Caco-2 (cell line): Measurements from ENCODE around the gene PHC3. TPM values are rescaled to one million over a fixed set of nuclear protein-coding genes. Genes with fewer than 3 reads are reported as not detected.

ENCODE experiments used
- BruUV-seq: library from RNA; stranded (reverse); fragments of 400-500 nt; replicated peaks from 2 replicates; lab custom pipeline; 2021; lab: Mats Ljungman, UMichigan
- CTCF ChIA-PET: fragments of 300-600 bp; sonication (Branson Sonifier 250); formaldehyde crosslinking; loops from one replicate; lab custom pipeline; 2022; ENCODE audit warnings: antibody characterized with exemption; lab: Charles Lee
- POLR2A ChIA-PET: fragments of 300-600 bp; sonication (Branson Sonifier 250); formaldehyde crosslinking; loops from one replicate; lab custom pipeline; 2022; ENCODE audit warnings: antibody characterized with exemption; lab: Charles Lee
- DNase-seq, 2 experiments: peaks; one replicate each; pipeline versions ENCODE4 v3.0.0 to v3.0.0-alpha.2; 2020 to 2022
- H3K27me3 ChIP-seq: replicated peaks from 2 replicates; pipeline ENCODE4 v1.6.0; 2011; ENCODE audit warnings: low read length; ENCODE audit not compliant: control insufficient read depth, insufficient read depth
- H3K36me3 ChIP-seq: 2 replicates; pipeline ENCODE4 v1.5.1; 2011; ENCODE audit warnings: low read length; ENCODE audit not compliant: control insufficient read depth, insufficient read depth
- H3K4me1 ChIP-seq: fragments of 250-450 bp; sonication (Bioruptor Pico); 2 replicates; pipeline ENCODE4 v1.5.1; 2020; ENCODE audit warnings: mild to moderate bottlenecking
- H3K4me3 ChIP-seq: 2 replicates; pipeline ENCODE4 v1.5.1; 2011; ENCODE audit warnings: low read depth, mild to moderate bottlenecking, control low read depth, low read length
- H3K9me3 ChIP-seq: fragments of 250-450 bp; sonication (Bioruptor Pico); 2 replicates; pipeline ENCODE4 v1.5.1; 2020; ENCODE audit warnings: mild to moderate bottlenecking, moderate library complexity
- H3K27ac Mint-ChIP-seq: one replicate; pipeline ENCODE4 v1.8.0; 2022; ENCODE audit warnings: mixed read lengths; ENCODE audit not compliant: unreplicated experiment
- H3K27me3 Mint-ChIP-seq: one replicate; pipeline ENCODE4 v1.8.0; 2022; ENCODE audit warnings: mixed read lengths; ENCODE audit not compliant: insufficient read depth, unreplicated experiment
- H3K36me3 Mint-ChIP-seq: one replicate; pipeline ENCODE4 v1.8.0; 2022; ENCODE audit warnings: mild to moderate bottlenecking, mixed read lengths; ENCODE audit not compliant: insufficient read depth, unreplicated experiment
- H3K4me1 Mint-ChIP-seq: one replicate; pipeline ENCODE4 v1.8.0; 2022; ENCODE audit warnings: low read depth, mixed read lengths; ENCODE audit not compliant: unreplicated experiment
- H3K4me3 Mint-ChIP-seq: one replicate; pipeline ENCODE4 v1.8.0; 2022; ENCODE audit warnings: mild to moderate bottlenecking, moderate library complexity, mixed read lengths; ENCODE audit not compliant: unreplicated experiment
- H3K9me3 Mint-ChIP-seq: one replicate; pipeline ENCODE4 v1.8.0; 2022; ENCODE audit warnings: mixed read lengths; ENCODE audit not compliant: unreplicated experiment
- intact Hi-C: fragments of 100-400 bp; cut with micrococcal nuclease; formaldehyde crosslinking; loops from one replicate; pipeline ENCODE4 v1.10.0; 2022; ENCODE audit not compliant: unreplicated experiment
- total RNA-seq: library from RNA; stranded (reverse); gene quantifications from 2 replicates; pipeline ENCODE4 v1.2.3, GENCODE V29; 2022
- TF ChIP-seq, protein P1 (sequence below), 2 experiments: fragments of 200-600 bp in 1 of 2; IDR thresholded peaks; 1 replicate in 1 of 2; 2 replicates in 1 of 2; pipeline versions ENCODE4 v1.5.1 to v1.8.0; 2011 to 2022; ENCODE audit warnings: antibody characterized with exemption in 1 of 2, control low read depth in 1 of 2, inconsistent platforms in 1 of 2, low read depth in 1 of 2, low read length in 1 of 2, mild to moderate bottlenecking in 1 of 2, moderate library complexity in 1 of 2; ENCODE audit not compliant: insufficient read depth in 1 of 2, severe bottlenecking in 1 of 2, unreplicated experiment in 1 of 2

The PHC3 gene
- total RNA-seq, 1 experiment from 2014 or later: 29.8 TPM

GRCh38 chr3:170221924-170222646, 40.6 kb upstream of the PHC3 start, which contains the start of gene PRKCI:
PRKCI (plus strand) TSS chr3:170222424; CDS start chr3:170222670, 246 bp downstream.
- peak within 1 kb of the TSS; percentile 91 for H3K4me3 ChIP-seq
- H3K36me3 Mint-ChIP-seq: peaks cover 6% of the 10 kb centered on the region
- H3K27ac Mint-ChIP-seq: peak within 1 kb of the TSS; percentile 99
- 0 out of 2 replicates have a peak, but pooled peaks cover 5% of the 10 kb centered on the region for H3K4me1 ChIP-seq
- H3K27me3 Mint-ChIP-seq: no peaks in the 10 kb centered on the region
- no peaks in the 10 kb centered on the region for H3K4me1 Mint-ChIP-seq
- no peaks in the 10 kb centered on the region for H3K36me3 ChIP-seq
- POLR2A ChIA-PET: interaction anchor here (0.6 kb wide), 1 partner anchor 647 kb away, joined by 3 read pairs; no protein-coding TSS in a partner anchor
- H3K9me3 ChIP-seq: peaks cover 5% of the 10 kb centered on the region; the same call in 1 of the 2 replicates
- peak within 1 kb of the TSS; percentile 88 for H3K4me3 Mint-ChIP-seq
- TSS peak; percentile 35 for BruUV-seq
- H3K27me3 ChIP-seq: no peaks in the 10 kb centered on the region
- CTCF ChIA-PET: interaction anchor here (0.6 kb wide), 1 partner anchor 177 kb away, joined by 4 read pairs; no protein-coding TSS in a partner anchor
- DNase-seq: peak; percentile 95 to 97
- H3K9me3 Mint-ChIP-seq: no peaks in the 10 kb centered on the region
- intact Hi-C loops: loop anchor here (1.0 to 2.0 kb wide), 3 partner anchors 15 to 135 kb away; partner anchors contain the start of genes PHC3 and SKIL
- TF ChIP-seq, protein P1, sequence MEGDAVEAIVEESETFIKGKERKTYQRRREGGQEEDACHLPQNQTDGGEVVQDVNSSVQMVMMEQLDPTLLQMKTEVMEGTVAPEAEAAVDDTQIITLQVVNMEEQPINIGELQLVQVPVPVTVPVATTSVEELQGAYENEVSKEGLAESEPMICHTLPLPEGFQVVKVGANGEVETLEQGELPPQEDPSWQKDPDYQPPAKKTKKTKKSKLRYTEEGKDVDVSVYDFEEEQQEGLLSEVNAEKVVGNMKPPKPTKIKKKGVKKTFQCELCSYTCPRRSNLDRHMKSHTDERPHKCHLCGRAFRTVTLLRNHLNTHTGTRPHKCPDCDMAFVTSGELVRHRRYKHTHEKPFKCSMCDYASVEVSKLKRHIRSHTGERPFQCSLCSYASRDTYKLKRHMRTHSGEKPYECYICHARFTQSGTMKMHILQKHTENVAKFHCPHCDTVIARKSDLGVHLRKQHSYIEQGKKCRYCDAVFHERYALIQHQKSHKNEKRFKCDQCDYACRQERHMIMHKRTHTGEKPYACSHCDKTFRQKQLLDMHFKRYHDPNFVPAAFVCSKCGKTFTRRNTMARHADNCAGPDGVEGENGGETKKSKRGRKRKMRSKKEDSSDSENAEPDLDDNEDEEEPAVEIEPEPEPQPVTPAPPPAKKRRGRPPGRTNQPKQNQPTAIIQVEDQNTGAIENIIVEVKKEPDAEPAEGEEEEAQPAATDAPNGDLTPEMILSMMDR (IDR thresholded peaks at IDR 0.05; ENCODE audit: insufficient read depth in 1 of 2, low read depth in 1 of 2, low read length in 1 of 2, severe bottlenecking in 1 of 2, unreplicated experiment in 1 of 2): no peak

- Mint-ChIP-seq H3K9me3 (no peaks in the 10 kb centered on the region), H3K27ac (no peak overlapping the region), H3K36me3 (peaks cover 6% of the 10 kb centered on the region), H3K27me3 (no peaks in the 10 kb centered on the region), H3K4me3 (peak overlapping the region; percentile 88), H3K4me1 (no peaks in the 10 kb centered on the region)
- DNase-seq: no peak
- ChIA-PET POLR2A (interaction anchor here (0.7 kb wide), 1 partner anchor 79 kb away, joined by 7 read pairs; no protein-coding TSS in a partner anchor), CTCF (no interaction called here)
- no peaks in the 10 kb centered on the region for H3K36me3 ChIP-seq
- no peaks in the 10 kb centered on the region for H3K27me3 ChIP-seq
- peaks cover 5% of the 10 kb centered on the region; the same call in 1 of the 2 replicates for H3K9me3 ChIP-seq
- no peak overlapping the region for H3K4me3 ChIP-seq
- intact Hi-C loops: no loop called here
- BruUV-seq: no TSS peak
- no peaks in the 10 kb centered on the region for H3K4me1 ChIP-seq
- TF ChIP-seq, protein P1 (IDR thresholded peaks at IDR 0.05; ENCODE audit: insufficient read depth in 1 of 2, low read depth in 1 of 2, low read length in 1 of 2, severe bottlenecking in 1 of 2, unreplicated experiment in 1 of 2): no peak
Observed at GRCh38 chr3:170220871-170221270, 39.3 kb upstream of the PHC3 start.

DNA sequence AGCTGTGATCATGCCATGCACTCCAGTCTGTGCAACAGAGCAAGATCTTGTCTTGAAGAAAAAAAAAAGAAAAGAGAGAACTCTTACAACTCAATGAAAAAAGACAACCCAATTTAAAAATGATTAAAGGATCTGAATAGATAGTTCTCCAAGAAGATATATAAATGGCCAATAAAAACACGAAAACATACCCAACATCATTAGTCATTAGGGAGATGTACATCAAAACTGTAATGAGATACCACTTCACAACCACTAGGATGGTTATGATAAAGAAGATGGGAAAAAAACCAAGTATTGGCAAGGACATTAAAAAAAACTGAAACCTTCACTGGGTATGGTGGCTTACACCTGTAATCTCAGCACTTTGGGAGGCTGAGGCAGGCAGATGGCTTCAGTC, 38.3 kb upstream of the PHC3 start:
- intact Hi-C loops: no loop called here
- H3K27me3 ChIP-seq: no peaks in the 10 kb centered on the region
- Mint-ChIP-seq H3K36me3 (peaks cover 6% of the 10 kb centered on the region), H3K4me3 (no peak overlapping the region), H3K9me3 (peaks cover 9% of the 10 kb centered on the region), H3K27ac (no peak overlapping the region), H3K4me1 (no peaks in the 10 kb centered on the region), H3K27me3 (no peaks in the 10 kb centered on the region)
- TF ChIP-seq, protein P1 (IDR thresholded peaks at IDR 0.05; ENCODE audit: insufficient read depth in 1 of 2, low read depth in 1 of 2, low read length in 1 of 2, severe bottlenecking in 1 of 2, unreplicated experiment in 1 of 2): no peak
- DNase-seq: no peak
- peaks cover 5% of the 10 kb centered on the region; the same call in 1 of the 2 replicates for H3K9me3 ChIP-seq
- no peaks in the 10 kb centered on the region for H3K36me3 ChIP-seq
- CTCF ChIA-PET: no interaction called here
- H3K4me1 ChIP-seq: no peaks in the 10 kb centered on the region
- H3K4me3 ChIP-seq: no peak overlapping the region
- BruUV-seq: no TSS peak
- POLR2A ChIA-PET: no interaction called here
